GM21529 (cell line): Measurements from ENCODE around the gene SGTA.

Experiments used
- ATAC-seq: cut with Tn5 transposase; IDR thresholded peaks from one replicate; pipeline ENCODE4 v1.9.1; 2021; ENCODE audit not compliant: unreplicated experiment

The SGTA gene

GRCh38 chr19:2728783-2729387 is 54.2 kb downstream of the SGTA start:
- ATAC-seq, result no peak

- no peak for ATAC-seq
These were observed 55.5 kb downstream of the SGTA start for GRCh38 chr19:2727640-2727944.

GRCh38 chr19:2726904-2727639 is 56.0 kb downstream of the SGTA start:
- no peak for ATAC-seq

GRCh38 chr19:2726160-2726855 is 56.8 kb downstream of the SGTA start:
- ATAC-seq, result no peak

GRCh38 chr19:2724148-2724557 is 58.9 kb downstream of the SGTA start:
- no peak for ATAC-seq

- ATAC-seq, result no peak
These were observed 59.3 kb downstream of the SGTA start for GRCh38 chr19:2723747-2724146.

GRCh38 chr19:2723345-2723715 is 59.7 kb downstream of the SGTA start:
- ATAC-seq, result no peak

- ATAC-seq, result no peak
These were observed 60.3 kb downstream of the SGTA start for GRCh38 chr19:2722541-2723344.

- ATAC-seq, result no peak
These were observed 61.2 kb downstream of the SGTA start for GRCh38 chr19:2721570-2722540.

- ATAC-seq, result no peak
These were observed 62.1 kb downstream of the SGTA start, which contains the start of gene DIRAS1 for GRCh38 chr19:2720777-2721569. Gene DIRAS1 (minus strand): TSS chr19:2721372. CDS start chr19:2717806, 3,566 bp downstream.

GRCh38 chr19:2719920-2720776 is 62.9 kb downstream of the SGTA start:
- no peak for ATAC-seq

GRCh38 chr19:2719232-2719735 is 63.8 kb downstream of the SGTA start:
- ATAC-seq, result no peak

GRCh38 chr19:2717638-2718541 is 65.2 kb downstream of the SGTA start:
- ATAC-seq, result no peak

- ATAC-seq, result no peak
These were observed 66.1 kb downstream of the SGTA start for GRCh38 chr19:2716722-2717637.

- no peak for ATAC-seq
These were observed 66.8 kb downstream of the SGTA start for GRCh38 chr19:2716275-2716650.
